ENCODE measurements around the gene KLHL21.

DNA sequence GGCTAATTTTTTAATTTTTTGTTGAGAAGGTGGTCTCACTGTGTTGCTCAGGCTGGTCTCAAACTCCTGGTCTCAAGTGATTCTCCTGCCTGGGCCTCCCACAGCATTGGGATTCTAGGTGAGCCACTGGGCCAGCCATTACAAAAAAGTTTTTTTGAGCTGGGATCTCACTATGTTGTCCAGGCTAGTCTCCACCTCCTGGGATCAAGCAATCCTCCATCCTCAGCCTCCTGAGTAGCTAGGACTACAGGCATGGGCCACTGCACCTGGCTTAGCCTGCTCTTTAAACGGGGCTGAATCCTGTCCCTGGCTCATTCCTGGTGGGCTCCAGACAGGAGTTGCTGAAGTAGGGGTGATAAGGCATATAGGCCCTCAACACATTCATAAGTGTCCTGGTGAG is 45.1 kb downstream of the KLHL21 start:
- TF ChIP-seq, protein P1, sequence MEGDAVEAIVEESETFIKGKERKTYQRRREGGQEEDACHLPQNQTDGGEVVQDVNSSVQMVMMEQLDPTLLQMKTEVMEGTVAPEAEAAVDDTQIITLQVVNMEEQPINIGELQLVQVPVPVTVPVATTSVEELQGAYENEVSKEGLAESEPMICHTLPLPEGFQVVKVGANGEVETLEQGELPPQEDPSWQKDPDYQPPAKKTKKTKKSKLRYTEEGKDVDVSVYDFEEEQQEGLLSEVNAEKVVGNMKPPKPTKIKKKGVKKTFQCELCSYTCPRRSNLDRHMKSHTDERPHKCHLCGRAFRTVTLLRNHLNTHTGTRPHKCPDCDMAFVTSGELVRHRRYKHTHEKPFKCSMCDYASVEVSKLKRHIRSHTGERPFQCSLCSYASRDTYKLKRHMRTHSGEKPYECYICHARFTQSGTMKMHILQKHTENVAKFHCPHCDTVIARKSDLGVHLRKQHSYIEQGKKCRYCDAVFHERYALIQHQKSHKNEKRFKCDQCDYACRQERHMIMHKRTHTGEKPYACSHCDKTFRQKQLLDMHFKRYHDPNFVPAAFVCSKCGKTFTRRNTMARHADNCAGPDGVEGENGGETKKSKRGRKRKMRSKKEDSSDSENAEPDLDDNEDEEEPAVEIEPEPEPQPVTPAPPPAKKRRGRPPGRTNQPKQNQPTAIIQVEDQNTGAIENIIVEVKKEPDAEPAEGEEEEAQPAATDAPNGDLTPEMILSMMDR (IDR thresholded peaks at IDR 0.05; ENCODE audit: borderline replicate concordance, extremely low read depth, low read length, poor library complexity, severe bottlenecking): no peak
- no peak for TF ChIP-seq EZH2 (IDR thresholded peaks at IDR 0.05; ENCODE audit: borderline replicate concordance, low read depth, low read length, severe bottlenecking)

Measured in DND-41 (cell line).